Tibial artery (tissue), 4 donors: ENCODE results near the gene THSD7A.

Experiments
- DNase-seq, 2 donors: peaks; one replicate each; pipeline ENCODE4 v3.0.0-alpha.2; 2019
- H3K27ac ChIP-seq, 2 donors: fragments of 200-600 bp; sonication (generic) in 1 of 2; 1 replicate in 1 of 2; 2 replicates in 1 of 2; pipeline ENCODE4 v1.5.1; 2018 to 2019; ENCODE audit warnings: mild to moderate bottlenecking in 1 of 2
- H3K27me3 ChIP-seq, 2 donors: fragments of 200-600 bp; sonication (generic) in 1 of 2; one replicate each; pipeline versions ENCODE4 v1.5.1 to v1.6.0; 2016 to 2019
- H3K36me3 ChIP-seq, 3 donors: fragments of 200-600 bp; sonication (generic) in 2 of 3; one replicate each; pipeline ENCODE4 v1.5.1; 2016 to 2019; ENCODE audit warnings: mild to moderate bottlenecking in 2 of 3
- H3K4me1 ChIP-seq, 4 donors: fragments of 200-600 bp; sonication (generic) in 2 of 4; 1 replicate in 3 of 4; 2 replicates in 1 of 4; pipeline ENCODE4 v1.5.1; 2016 to 2019
- H3K4me3 ChIP-seq, 2 donors: fragments of 200-600 bp; sonication (generic) in 1 of 2; 1 replicate in 1 of 2; 2 replicates in 1 of 2; pipeline ENCODE4 v1.5.1; 2018 to 2019; ENCODE audit warnings: mild to moderate bottlenecking in 2 of 2
- H3K9me3 ChIP-seq, 3 donors: fragments of 200-600 bp; sonication (generic) in 1 of 3; one replicate each; pipeline ENCODE4 v1.5.1; 2016 to 2019
- intact Hi-C: fragments of 100-400 bp; cut with DNase I; formaldehyde crosslinking; loops from one replicate; pipeline ENCODE4 v1.15.0; 2023; ENCODE audit warnings: low total_unique reads
- TF ChIP-seq, protein P1 (sequence below), 2 experiments: fragments of 200-600 bp in 1 of 2; fragments of 450-650 bp in 1 of 2; IDR thresholded peaks; one replicate each; pipeline ENCODE4 v1.5.1; 2017 to 2019; ENCODE audit warnings: antibody characterized with exemption in 2 of 2, mild to moderate bottlenecking in 1 of 2, moderate library complexity in 1 of 2

THSD7A gene

DNA sequence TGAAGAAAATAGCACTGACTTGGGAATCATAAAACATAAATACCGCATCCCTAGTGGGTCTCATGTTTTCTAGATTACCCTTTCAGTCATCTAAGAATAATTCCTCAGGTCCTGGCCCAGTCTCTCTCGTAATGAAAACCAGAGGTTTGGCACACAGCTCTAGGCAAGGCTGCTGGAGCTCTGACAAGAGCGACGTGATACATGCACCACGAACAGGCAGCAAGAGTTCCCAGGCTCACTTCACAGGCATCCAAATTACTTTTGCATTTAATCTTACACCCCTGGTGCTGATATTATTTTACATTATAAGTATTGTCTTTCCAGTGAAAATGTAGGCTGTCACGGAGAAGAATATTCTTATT, 105.2 kb downstream of the THSD7A start:
- peak in 1 of 2 donors; percentile 27 for DNase-seq
- no peak overlapping the region for H3K27ac ChIP-seq
- no peak overlapping the region for H3K4me3 ChIP-seq
- TF ChIP-seq, protein P1, sequence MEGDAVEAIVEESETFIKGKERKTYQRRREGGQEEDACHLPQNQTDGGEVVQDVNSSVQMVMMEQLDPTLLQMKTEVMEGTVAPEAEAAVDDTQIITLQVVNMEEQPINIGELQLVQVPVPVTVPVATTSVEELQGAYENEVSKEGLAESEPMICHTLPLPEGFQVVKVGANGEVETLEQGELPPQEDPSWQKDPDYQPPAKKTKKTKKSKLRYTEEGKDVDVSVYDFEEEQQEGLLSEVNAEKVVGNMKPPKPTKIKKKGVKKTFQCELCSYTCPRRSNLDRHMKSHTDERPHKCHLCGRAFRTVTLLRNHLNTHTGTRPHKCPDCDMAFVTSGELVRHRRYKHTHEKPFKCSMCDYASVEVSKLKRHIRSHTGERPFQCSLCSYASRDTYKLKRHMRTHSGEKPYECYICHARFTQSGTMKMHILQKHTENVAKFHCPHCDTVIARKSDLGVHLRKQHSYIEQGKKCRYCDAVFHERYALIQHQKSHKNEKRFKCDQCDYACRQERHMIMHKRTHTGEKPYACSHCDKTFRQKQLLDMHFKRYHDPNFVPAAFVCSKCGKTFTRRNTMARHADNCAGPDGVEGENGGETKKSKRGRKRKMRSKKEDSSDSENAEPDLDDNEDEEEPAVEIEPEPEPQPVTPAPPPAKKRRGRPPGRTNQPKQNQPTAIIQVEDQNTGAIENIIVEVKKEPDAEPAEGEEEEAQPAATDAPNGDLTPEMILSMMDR (IDR thresholded peaks at IDR 0.05), result no peak
- intact Hi-C loops, result no loop called here
- H3K36me3 ChIP-seq, result no peaks in the 10 kb centered on the region
- no peaks in the 10 kb centered on the region for H3K4me1 ChIP-seq
- H3K9me3 ChIP-seq, result no peaks in the 10 kb centered on the region
- H3K27me3 ChIP-seq, result no peaks in the 10 kb centered on the region

DNA sequence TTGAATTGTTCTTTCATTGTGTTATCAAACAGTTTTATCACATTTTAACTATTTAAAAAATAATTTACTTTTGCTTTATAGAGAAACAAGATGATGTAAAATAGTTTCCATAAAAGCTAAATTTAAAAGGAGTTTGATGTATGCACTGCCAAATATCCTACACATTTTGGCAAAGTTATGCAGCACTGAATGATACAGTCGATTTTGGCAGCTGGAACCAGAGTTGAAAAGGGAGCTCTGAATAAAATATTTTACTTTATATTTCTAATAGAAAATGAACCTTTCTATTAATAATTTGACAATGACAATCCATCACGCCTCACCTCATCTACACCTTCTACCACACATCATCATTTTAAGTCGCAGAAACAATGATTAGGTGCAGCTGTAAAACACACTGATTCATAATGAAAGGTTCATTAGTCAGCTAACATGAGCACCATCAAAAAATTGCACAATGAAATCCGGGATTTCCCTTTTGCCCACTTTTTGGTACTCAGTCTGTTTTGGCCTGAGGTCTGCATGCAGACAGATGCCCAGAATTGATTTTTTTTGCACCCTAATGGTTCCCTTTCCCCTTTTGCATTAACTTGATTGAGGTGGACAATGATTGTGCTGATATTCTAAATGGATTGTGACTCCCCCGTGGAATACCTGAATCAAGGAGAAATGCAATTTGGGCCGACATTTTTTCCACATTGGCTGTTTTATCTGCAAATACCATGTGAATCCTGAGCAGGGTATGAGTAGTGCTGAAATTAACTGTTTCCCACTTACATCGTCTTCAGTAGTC, 105.8 kb downstream of the THSD7A start:
- no peaks in the 10 kb centered on the region for H3K27me3 ChIP-seq
- no peak overlapping the region for H3K4me3 ChIP-seq
- H3K36me3 ChIP-seq, result no peaks in the 10 kb centered on the region
- TF ChIP-seq, protein P1 (IDR thresholded peaks at IDR 0.05), result no peak
- DNase-seq, result no peak
- no peak overlapping the region for H3K27ac ChIP-seq
- H3K4me1 ChIP-seq, result no peaks in the 10 kb centered on the region
- no peaks in the 10 kb centered on the region for H3K9me3 ChIP-seq
- intact Hi-C loops, result no loop called here

DNA sequence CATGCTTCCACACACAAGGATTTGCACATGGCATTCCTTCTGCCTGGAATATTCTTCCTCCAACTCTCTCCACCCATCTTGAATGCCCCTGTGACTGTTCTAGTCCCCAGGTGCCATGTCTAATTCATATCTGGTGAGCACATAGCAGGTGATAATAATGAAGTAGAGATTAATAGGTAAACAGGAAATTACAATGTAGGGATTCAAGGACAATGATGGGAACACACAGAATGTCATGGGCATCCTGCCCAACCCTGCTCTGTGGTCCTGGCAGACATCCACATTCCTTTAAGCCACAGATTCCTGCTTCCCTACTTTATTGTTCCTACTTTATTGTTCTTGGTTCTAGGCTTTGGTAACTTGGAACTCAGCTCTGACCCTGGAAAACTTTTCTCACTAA, 115.8 kb downstream of the THSD7A start:
- Histone ChIP-seq H3K4me1 (no peaks in the 10 kb centered on the region), H3K4me3 (no peak overlapping the region), H3K27ac (no peak overlapping the region), H3K27me3 (no peaks in the 10 kb centered on the region), H3K9me3 (no peaks in the 10 kb centered on the region), H3K36me3 (no peaks in the 10 kb centered on the region)
- no peak for DNase-seq
- TF ChIP-seq, protein P1 (IDR thresholded peaks at IDR 0.05), result no peak
- intact Hi-C loops, result no loop called here

DNA sequence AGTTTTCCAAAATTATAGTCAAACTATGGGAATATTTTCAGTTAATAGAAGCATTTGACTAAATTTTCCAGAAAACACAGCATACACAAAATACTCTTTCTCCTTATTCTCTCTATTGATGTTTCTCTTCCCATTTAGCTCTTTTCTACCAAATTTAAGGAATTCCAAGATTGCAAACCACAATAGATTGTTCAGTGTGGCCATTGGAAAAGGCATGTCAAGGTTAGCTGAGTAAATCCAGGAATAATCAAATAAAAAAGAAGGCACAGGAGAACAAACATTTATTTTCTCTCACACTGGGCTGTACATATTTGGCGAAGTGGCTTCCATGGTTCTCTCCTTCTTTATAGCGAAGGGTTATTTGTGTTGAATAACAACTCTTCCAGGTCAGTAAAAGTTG, 117.3 kb downstream of the THSD7A start:
- Histone ChIP-seq H3K4me3 (no peak overlapping the region), H3K27me3 (no peaks in the 10 kb centered on the region), H3K36me3 (no peaks in the 10 kb centered on the region), H3K9me3 (no peaks in the 10 kb centered on the region), H3K4me1 (no peaks in the 10 kb centered on the region), H3K27ac (no peak overlapping the region)
- intact Hi-C loops, result no loop called here
- TF ChIP-seq, protein P1 (IDR thresholded peaks at IDR 0.05), result no peak
- DNase-seq, result no peak

DNA sequence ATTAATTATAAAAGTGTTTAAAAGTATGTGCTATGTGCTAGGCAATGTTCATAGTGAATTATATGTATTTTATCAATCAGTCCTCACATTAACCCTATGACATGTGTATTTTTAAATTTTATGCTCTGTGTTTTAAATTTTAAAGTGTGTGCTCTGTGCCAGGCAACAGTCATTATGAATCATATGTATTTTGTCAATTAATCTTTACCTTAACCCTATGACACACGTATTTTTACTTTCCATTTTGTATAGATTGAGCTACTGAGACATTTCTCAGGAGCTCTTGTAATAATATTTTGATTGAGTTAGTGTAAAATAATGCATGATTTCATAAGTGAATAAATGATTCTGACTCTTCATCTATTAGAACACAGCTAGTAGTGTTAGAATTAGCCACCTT, 117.8 kb downstream of the THSD7A start:
- Histone ChIP-seq H3K4me3 (no peak overlapping the region), H3K27me3 (no peaks in the 10 kb centered on the region), H3K27ac (no peak overlapping the region), H3K9me3 (no peaks in the 10 kb centered on the region), H3K36me3 (no peaks in the 10 kb centered on the region), H3K4me1 (no peaks in the 10 kb centered on the region)
- intact Hi-C loops, result no loop called here
- TF ChIP-seq, protein P1 (IDR thresholded peaks at IDR 0.05), result no peak
- no peak for DNase-seq
